Caco-2 (cell line): ENCODE measurements around the gene SEMA3C. TPM values are rescaled to one million over a fixed set of nuclear protein-coding genes. Genes with fewer than 3 reads are reported as not detected.

Source experiments
- BruUV-seq: library from RNA; stranded (reverse); fragments of 400-500 nt; replicated peaks from 2 replicates; lab custom pipeline; 2021; lab: Mats Ljungman, UMichigan
- CTCF ChIA-PET: fragments of 300-600 bp; sonication (Branson Sonifier 250); formaldehyde crosslinking; loops from one replicate; lab custom pipeline; 2022; ENCODE audit warnings: antibody characterized with exemption; lab: Charles Lee
- POLR2A ChIA-PET: fragments of 300-600 bp; sonication (Branson Sonifier 250); formaldehyde crosslinking; loops from one replicate; lab custom pipeline; 2022; ENCODE audit warnings: antibody characterized with exemption; lab: Charles Lee
- DNase-seq, 2 experiments: peaks; one replicate each; pipeline versions ENCODE4 v3.0.0 to v3.0.0-alpha.2; 2020 to 2022
- H3K27me3 ChIP-seq: replicated peaks from 2 replicates; pipeline ENCODE4 v1.6.0; 2011; ENCODE audit warnings: low read length; ENCODE audit not compliant: control insufficient read depth, insufficient read depth
- H3K36me3 ChIP-seq: 2 replicates; pipeline ENCODE4 v1.5.1; 2011; ENCODE audit warnings: low read length; ENCODE audit not compliant: control insufficient read depth, insufficient read depth
- H3K4me1 ChIP-seq: fragments of 250-450 bp; sonication (Bioruptor Pico); 2 replicates; pipeline ENCODE4 v1.5.1; 2020; ENCODE audit warnings: mild to moderate bottlenecking
- H3K4me3 ChIP-seq: 2 replicates; pipeline ENCODE4 v1.5.1; 2011; ENCODE audit warnings: low read depth, mild to moderate bottlenecking, control low read depth, low read length
- H3K9me3 ChIP-seq: fragments of 250-450 bp; sonication (Bioruptor Pico); 2 replicates; pipeline ENCODE4 v1.5.1; 2020; ENCODE audit warnings: mild to moderate bottlenecking, moderate library complexity
- H3K27ac Mint-ChIP-seq: one replicate; pipeline ENCODE4 v1.8.0; 2022; ENCODE audit warnings: mixed read lengths; ENCODE audit not compliant: unreplicated experiment
- H3K27me3 Mint-ChIP-seq: one replicate; pipeline ENCODE4 v1.8.0; 2022; ENCODE audit warnings: mixed read lengths; ENCODE audit not compliant: insufficient read depth, unreplicated experiment
- H3K36me3 Mint-ChIP-seq: one replicate; pipeline ENCODE4 v1.8.0; 2022; ENCODE audit warnings: mild to moderate bottlenecking, mixed read lengths; ENCODE audit not compliant: insufficient read depth, unreplicated experiment
- H3K4me1 Mint-ChIP-seq: one replicate; pipeline ENCODE4 v1.8.0; 2022; ENCODE audit warnings: low read depth, mixed read lengths; ENCODE audit not compliant: unreplicated experiment
- H3K4me3 Mint-ChIP-seq: one replicate; pipeline ENCODE4 v1.8.0; 2022; ENCODE audit warnings: mild to moderate bottlenecking, moderate library complexity, mixed read lengths; ENCODE audit not compliant: unreplicated experiment
- H3K9me3 Mint-ChIP-seq: one replicate; pipeline ENCODE4 v1.8.0; 2022; ENCODE audit warnings: mixed read lengths; ENCODE audit not compliant: unreplicated experiment
- CTCF ChIP-seq, 2 experiments: fragments of 200-600 bp in 1 of 2; IDR thresholded peaks; 1 replicate in 1 of 2; 2 replicates in 1 of 2; pipeline versions ENCODE4 v1.5.1 to v1.8.0; 2011 to 2022; ENCODE audit warnings: antibody characterized with exemption in 1 of 2, control low read depth in 1 of 2, inconsistent platforms in 1 of 2, low read depth in 1 of 2, low read length in 1 of 2, mild to moderate bottlenecking in 1 of 2, moderate library complexity in 1 of 2; ENCODE audit not compliant: insufficient read depth in 1 of 2, severe bottlenecking in 1 of 2, unreplicated experiment in 1 of 2
- intact Hi-C: fragments of 100-400 bp; cut with micrococcal nuclease; formaldehyde crosslinking; loops from one replicate; pipeline ENCODE4 v1.10.0; 2022; ENCODE audit not compliant: unreplicated experiment
- total RNA-seq: library from RNA; stranded (reverse); gene quantifications from 2 replicates; pipeline ENCODE4 v1.2.3, GENCODE V29; 2022

SEMA3C gene
- total RNA-seq, 1 experiment from 2014 or later, result 25.8 TPM

GRCh38 chr7:80837345-80837744 is 81.5 kb downstream of the SEMA3C start:
- H3K9me3 ChIP-seq, result no peaks in the 10 kb centered on the region
- no peaks in the 10 kb centered on the region for H3K9me3 Mint-ChIP-seq
- ChIA-PET CTCF (no interaction called here), POLR2A (no interaction called here)
- DNase-seq, result no peak
- no peak overlapping the region for H3K4me3 ChIP-seq
- H3K4me1 Mint-ChIP-seq, result peaks cover 10% of the 10 kb centered on the region
- no peaks in the 10 kb centered on the region for H3K36me3 Mint-ChIP-seq
- no peak overlapping the region for H3K27ac Mint-ChIP-seq
- H3K27me3 Mint-ChIP-seq, result no peaks in the 10 kb centered on the region
- TF ChIP-seq CTCF (IDR thresholded peaks at IDR 0.05; ENCODE audit: insufficient read depth in 1 of 2, low read depth in 1 of 2, low read length in 1 of 2, severe bottlenecking in 1 of 2, unreplicated experiment in 1 of 2), result no peak
- intact Hi-C loops, result no loop called here
- BruUV-seq, result no TSS peak
- H3K36me3 ChIP-seq, result no peaks in the 10 kb centered on the region
- H3K27me3 ChIP-seq, result no peaks in the 10 kb centered on the region
- H3K4me3 Mint-ChIP-seq, result no peak overlapping the region
- H3K4me1 ChIP-seq, result peaks cover 5% of the 10 kb centered on the region; the same call in 1 of the 2 replicates

DNA sequence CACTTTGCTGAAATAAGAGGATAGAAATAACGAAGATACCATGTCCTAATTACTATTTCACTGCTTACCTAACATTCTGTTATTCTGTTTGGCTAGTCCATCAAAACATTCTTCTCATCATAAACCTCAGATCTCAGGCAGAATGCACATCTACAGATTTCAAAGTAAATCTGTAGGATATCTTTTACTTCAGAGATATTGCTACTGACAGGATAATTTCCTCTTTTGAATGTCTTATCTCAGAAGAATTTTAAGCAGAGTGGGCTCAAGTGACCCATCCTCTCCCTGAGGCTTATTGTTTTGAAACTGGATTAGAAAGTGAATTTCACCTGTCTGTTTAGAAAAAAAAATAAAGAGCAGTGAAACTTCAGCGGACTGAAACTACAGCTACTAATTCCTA is 83.6 kb downstream of the SEMA3C start:
- no peak overlapping the region for H3K4me3 Mint-ChIP-seq
- no peak for TF ChIP-seq CTCF (IDR thresholded peaks at IDR 0.05; ENCODE audit: insufficient read depth in 1 of 2, low read depth in 1 of 2, low read length in 1 of 2, severe bottlenecking in 1 of 2, unreplicated experiment in 1 of 2)
- no peaks in the 10 kb centered on the region for H3K27me3 Mint-ChIP-seq
- no peaks in the 10 kb centered on the region for H3K36me3 Mint-ChIP-seq
- Histone ChIP-seq H3K9me3 (no peaks in the 10 kb centered on the region), H3K36me3 (no peaks in the 10 kb centered on the region), H3K4me3 (no peak overlapping the region), H3K27me3 (no peaks in the 10 kb centered on the region), H3K4me1 (peaks cover 5% of the 10 kb centered on the region; the same call in 1 of the 2 replicates)
- H3K27ac Mint-ChIP-seq, result no peak overlapping the region
- H3K4me1 Mint-ChIP-seq, result peaks cover 10% of the 10 kb centered on the region
- no TSS peak for BruUV-seq
- intact Hi-C loops, result no loop called here
- POLR2A ChIA-PET, result no interaction called here
- CTCF ChIA-PET, result no interaction called here
- H3K9me3 Mint-ChIP-seq, result no peaks in the 10 kb centered on the region
- no peak for DNase-seq

GRCh38 chr7:80833289-80834268 is 85.3 kb downstream of the SEMA3C start:
- no peak for TF ChIP-seq CTCF (IDR thresholded peaks at IDR 0.05; ENCODE audit: insufficient read depth in 1 of 2, low read depth in 1 of 2, low read length in 1 of 2, severe bottlenecking in 1 of 2, unreplicated experiment in 1 of 2)
- H3K4me3 Mint-ChIP-seq, result no peak overlapping the region
- no peaks in the 10 kb centered on the region for H3K36me3 ChIP-seq
- H3K9me3 ChIP-seq, result no peaks in the 10 kb centered on the region
- CTCF ChIA-PET, result no interaction called here
- DNase-seq, result no peak
- H3K36me3 Mint-ChIP-seq, result no peaks in the 10 kb centered on the region
- POLR2A ChIA-PET, result no interaction called here
- H3K9me3 Mint-ChIP-seq, result no peaks in the 10 kb centered on the region
- no TSS peak for BruUV-seq
- no peaks in the 10 kb centered on the region for H3K27me3 ChIP-seq
- no peak overlapping the region for H3K27ac Mint-ChIP-seq
- intact Hi-C loops, result no loop called here
- no peaks in the 10 kb centered on the region for H3K27me3 Mint-ChIP-seq
- peaks cover 5% of the 10 kb centered on the region; the same call in 1 of the 2 replicates for H3K4me1 ChIP-seq
- H3K4me1 Mint-ChIP-seq, result peaks cover 7% of the 10 kb centered on the region
- no peak overlapping the region for H3K4me3 ChIP-seq
